HG02885 (cell line): ENCODE results near the gene KRTAP19-1.

ENCODE experiments used
- ATAC-seq: cut with Tn5 transposase; IDR thresholded peaks from one replicate; pipeline ENCODE4 v1.9.1; 2021; ENCODE audit warnings: mild to moderate bottlenecking; ENCODE audit not compliant: unreplicated experiment, poor library complexity

KRTAP19-1 gene

GRCh38 chr21:30434033-30434631 is 46.0 kb downstream of the KRTAP19-1 start:
- peak; percentile 69 for ATAC-seq

GRCh38 chr21:30430170-30430655 is 50.0 kb downstream of the KRTAP19-1 start, which contains the start of gene KRTAP13-4:
Gene KRTAP13-4, plus strand, starts transcription at chr21:30430220. Its CDS starts 56 bp downstream, at chr21:30430276.
- no peak for ATAC-seq
